Activated naive CD8-positive, alpha-beta T cell treated with anti-CD3 and anti-CD28 coated beads, Interleukin-2, amount 50 U/mL, for 16 hours (primary cell): ENCODE measurements around the gene SLC2A14.
A peak's percentile ranks its signal among the peaks of the same experiment; 100 is the strongest.
"Not testable (repeated sequence)": the region's sequence is repeated elsewhere in the genome, so short reads cannot be mapped to it uniquely, and the experiment has no call there.

Experiments
- DNase-seq: peaks from one replicate; pipeline ENCODE4 v3.0.0-alpha.2; 2020; ENCODE audit warnings: low read depth, low spot score

The SLC2A14 gene

GRCh38 chr12:7834701-7835100 lies 38.0 kb downstream of the SLC2A14 start:
- DNase-seq: no peak

GRCh38 chr12:7833831-7834230 lies 38.9 kb downstream of the SLC2A14 start:
- DNase-seq: no peak

- not testable (repeated sequence) for DNase-seq
These were observed 39.5 kb downstream of the SLC2A14 start for GRCh38 chr12:7833201-7833600.

- no peak for DNase-seq
These were observed 40.5 kb downstream of the SLC2A14 start for GRCh38 chr12:7832059-7832696.

GRCh38 chr12:7829737-7830136 lies 43.0 kb downstream of the SLC2A14 start:
- DNase-seq: not testable (repeated sequence)

GRCh38 chr12:7825754-7826153 lies 47.0 kb downstream of the SLC2A14 start:
- DNase-seq: not testable (repeated sequence)

GRCh38 chr12:7806863-7807487 lies 65.7 kb downstream of the SLC2A14 start:
- DNase-seq: peak; percentile 33

DNA sequence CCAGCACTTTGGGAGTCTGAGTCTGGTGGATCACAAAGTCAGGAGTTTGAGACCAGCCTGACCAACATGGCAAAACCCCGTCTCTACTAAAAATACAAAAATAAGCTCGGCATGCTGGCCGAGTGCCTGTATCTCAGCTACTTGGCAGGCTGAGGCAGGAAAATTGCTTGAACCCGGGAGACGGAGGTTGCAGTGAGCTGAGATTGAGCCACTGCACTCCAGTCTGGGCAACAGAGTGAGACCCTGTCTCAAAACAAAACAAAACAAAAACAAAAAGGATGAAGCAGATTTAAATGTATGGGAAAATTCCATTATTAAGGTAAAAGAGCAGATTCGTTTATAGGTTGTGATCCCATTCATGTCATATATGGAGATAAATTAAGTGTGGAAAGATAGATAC lies 66.4 kb downstream of the SLC2A14 start:
- not testable (repeated sequence) for DNase-seq

DNA sequence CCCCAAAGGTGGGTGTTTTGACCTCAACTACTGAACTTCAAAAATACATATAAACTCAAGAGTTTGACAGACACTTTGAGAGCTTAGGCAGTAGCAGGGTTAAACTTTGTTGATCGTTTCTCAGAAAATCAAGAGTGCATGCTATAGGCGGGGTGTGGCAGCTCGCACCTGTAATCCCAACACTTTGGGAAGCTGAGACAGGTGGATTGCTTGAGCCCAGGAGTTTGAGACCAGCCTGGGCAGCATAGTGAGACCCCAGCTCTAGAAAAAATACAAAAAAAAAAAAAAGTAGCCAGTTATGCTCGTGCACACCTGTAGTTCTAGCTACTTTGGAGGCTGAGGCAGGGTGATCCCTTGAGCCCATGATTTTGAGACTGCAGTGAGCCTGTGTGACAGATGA lies 71.3 kb downstream of the SLC2A14 start:
- no peak for DNase-seq

DNA sequence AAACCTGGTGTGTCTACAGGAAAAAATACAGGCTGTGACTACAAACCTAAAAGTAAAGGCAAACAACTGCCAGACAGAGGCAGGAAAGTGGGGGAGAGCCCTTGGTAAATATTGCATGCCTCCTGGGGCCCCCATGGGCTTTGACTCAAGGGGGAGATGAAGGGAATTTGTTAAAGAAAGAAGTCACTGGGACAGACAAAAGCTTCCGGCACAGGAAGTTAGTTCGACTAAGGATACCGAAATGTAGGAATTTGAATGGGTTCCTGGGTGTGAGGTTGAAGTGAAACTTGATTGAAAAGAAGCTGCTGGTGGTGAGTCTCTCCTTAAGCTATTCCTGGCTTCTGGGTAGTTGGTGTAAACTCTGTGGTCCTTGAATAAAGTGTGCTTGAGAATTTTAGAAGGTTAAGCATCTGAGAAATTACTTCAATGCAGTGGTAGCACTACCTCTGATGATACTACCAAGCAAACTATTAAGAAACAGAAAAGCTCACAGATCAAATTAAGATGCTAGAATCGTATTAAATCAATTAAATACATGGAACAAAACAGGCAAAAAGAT lies 73.9 kb downstream of the SLC2A14 start:
- not testable (repeated sequence) for DNase-seq

DNA sequence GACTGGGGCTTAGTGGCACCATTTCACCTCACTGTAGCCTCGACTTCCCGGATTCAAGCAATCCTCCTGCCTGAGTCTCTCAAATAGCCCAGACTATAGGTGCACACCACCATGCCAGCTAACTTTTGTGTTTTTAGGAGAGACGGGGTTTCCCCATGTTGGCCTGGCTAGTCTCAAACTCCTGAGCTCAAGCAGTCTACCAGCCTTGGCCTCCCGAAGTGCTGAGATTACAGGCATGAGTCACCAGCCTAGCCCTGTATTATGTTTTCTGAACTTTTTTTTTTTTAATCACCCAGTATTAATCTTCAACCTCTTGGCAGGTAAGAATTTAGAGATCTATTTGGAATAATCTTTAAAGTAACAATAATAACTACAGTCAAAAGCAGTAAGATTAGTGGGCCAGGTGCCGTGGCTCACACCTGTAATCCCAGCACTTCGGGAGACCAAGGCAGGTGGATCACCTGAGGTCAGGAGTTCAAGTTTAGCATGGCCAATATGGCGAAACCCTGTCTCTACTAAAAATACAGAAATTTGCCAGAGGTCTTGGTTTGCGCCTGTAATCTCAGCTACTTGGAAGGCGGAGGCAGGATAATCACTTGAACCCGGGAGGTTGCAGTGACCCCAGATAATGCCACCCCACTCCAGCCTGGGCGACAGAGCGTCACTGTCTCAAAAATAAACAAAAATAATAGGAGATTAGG lies 74.9 kb downstream of the SLC2A14 start:
- DNase-seq: no peak

DNA sequence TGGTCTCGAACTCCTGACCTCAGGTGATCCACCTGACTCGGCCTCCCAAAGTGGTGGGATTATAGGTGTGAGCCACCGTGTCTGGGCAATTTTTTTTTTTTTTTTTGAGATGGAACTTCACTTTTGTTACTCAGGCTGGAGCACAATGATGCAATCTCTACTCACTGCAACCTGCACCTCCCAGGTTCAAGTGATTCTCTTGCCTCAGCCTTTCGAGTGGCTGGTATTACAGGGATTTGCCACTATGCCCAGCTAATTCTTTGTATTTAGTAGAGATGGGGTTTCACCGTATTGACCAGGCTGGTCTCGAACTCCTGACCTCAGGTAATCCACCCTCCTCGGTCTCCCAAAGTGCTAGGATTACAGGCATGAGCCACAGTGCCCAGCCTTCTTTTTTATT lies 75.4 kb downstream of the SLC2A14 start:
- DNase-seq: not testable (repeated sequence)

- no peak for DNase-seq
These were observed 79.5 kb downstream of the SLC2A14 start for GRCh38 chr12:7793211-7793610.

GRCh38 chr12:7788884-7789528 lies 83.7 kb downstream of the SLC2A14 start, which contains the start of gene NANOG:
Gene NANOG, plus strand, starts transcription at chr12:7789402. Its CDS starts 213 bp downstream, at chr12:7789615.
- DNase-seq: not testable (repeated sequence)

DNA sequence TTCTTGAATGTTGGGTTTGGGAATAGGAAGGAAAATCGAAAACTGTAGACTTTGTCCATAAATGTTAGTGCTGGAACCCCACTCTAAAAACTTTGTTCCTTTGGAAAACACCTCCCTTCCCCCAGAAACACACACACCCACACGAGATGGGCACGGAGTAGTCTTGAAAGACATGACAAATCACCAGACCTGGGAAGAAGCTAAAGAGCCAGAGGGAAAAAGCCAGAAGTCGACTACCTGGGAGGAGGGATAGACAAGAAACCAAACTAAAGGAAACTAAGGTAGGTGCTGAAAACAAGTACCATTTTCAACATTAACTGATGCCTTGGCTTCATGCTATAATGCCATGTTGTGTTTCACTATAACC lies 84.4 kb downstream of the SLC2A14 start:
- DNase-seq: no peak

- no peak for DNase-seq
These were observed 85.0 kb downstream of the SLC2A14 start for GRCh38 chr12:7787574-7788293.

GRCh38 chr12:7784701-7785100 lies 88.0 kb downstream of the SLC2A14 start:
- DNase-seq: no peak

- not testable (repeated sequence) for DNase-seq
These were observed 89.3 kb downstream of the SLC2A14 start for GRCh38 chr12:7783433-7783832.

- no peak for DNase-seq
These were observed 90.7 kb downstream of the SLC2A14 start for GRCh38 chr12:7782055-7782454.

DNA sequence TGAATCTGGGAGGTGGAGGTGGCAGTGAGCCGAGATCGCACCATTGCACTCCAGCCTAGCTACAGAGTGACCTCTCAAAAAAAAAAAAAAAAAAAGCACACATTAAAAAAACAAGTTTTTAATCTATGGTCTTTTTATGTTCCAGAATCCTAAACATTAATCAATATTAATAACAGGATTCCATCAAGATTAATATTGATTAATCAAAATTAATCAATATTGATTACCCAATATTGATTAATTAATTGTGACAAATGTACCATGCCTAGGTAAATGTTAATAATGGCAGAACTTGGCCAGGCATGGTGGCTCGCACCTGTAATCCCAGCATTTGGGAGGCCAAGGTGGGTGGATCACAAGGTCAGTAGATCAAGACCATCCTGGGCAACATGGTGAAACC lies 91.4 kb downstream of the SLC2A14 start:
- no peak for DNase-seq

GRCh38 chr12:7769999-7770398 lies 102.7 kb downstream of the SLC2A14 start:
- DNase-seq: no peak
